HG02678 (cell line): ENCODE measurements around the gene AGTRAP.

Experiments
- ATAC-seq: cut with Tn5 transposase; IDR thresholded peaks from one replicate; pipeline ENCODE4 v1.9.1; 2021; ENCODE audit warnings: mild to moderate bottlenecking, moderate library complexity; ENCODE audit not compliant: unreplicated experiment

AGTRAP gene

GRCh38 chr1:11795238-11795890, 59.4 kb downstream of the AGTRAP start:
- ATAC-seq = no peak

- no peak for ATAC-seq
Observed at GRCh38 chr1:11796036-11796828, 60.3 kb downstream of the AGTRAP start.

- ATAC-seq = no peak
Observed at GRCh38 chr1:11797525-11798216, 61.7 kb downstream of the AGTRAP start.

- ATAC-seq = no peak
Observed at GRCh38 chr1:11799099-11799498, 63.2 kb downstream of the AGTRAP start.

- ATAC-seq = no peak
Observed at GRCh38 chr1:11799896-11800295, 64.0 kb downstream of the AGTRAP start.

- ATAC-seq = no peak
Observed at GRCh38 chr1:11800391-11800755, 64.4 kb downstream of the AGTRAP start.
